AG04449 (cell line): Measurements from ENCODE around the gene FUT1.

Source experiments
- CTCF ChIA-PET: fragments of 350-600 bp; formaldehyde crosslinking; extraction: SDS; loops from one replicate; lab custom pipeline; 2021; ENCODE audit warnings: antibody characterized with exemption; lab: Yijun Ruan, JAX
- POLR2A ChIA-PET: fragments of 400-600, 350-600 bp; formaldehyde crosslinking; extraction: SDS; loops from one replicate; lab custom pipeline; 2020; ENCODE audit warnings: antibody characterized with exemption, inconsistent platforms; lab: Yijun Ruan, JAX
- DNase-seq: peaks from one replicate; pipeline ENCODE4 v3.0.0-alpha.2; 2010; ENCODE audit warnings: low read depth, low spot score
- H3K4me3 ChIP-seq: 2 replicates; pipeline ENCODE4 v1.5.1; 2011; ENCODE audit warnings: low read depth, mild to moderate bottlenecking, control low read depth, low read length
- CTCF ChIP-seq: IDR thresholded peaks from one replicate; pipeline ENCODE4 v1.5.1; 2011; ENCODE audit warnings: mild to moderate bottlenecking, moderate library complexity, low read length, control low read depth, inconsistent platforms; ENCODE audit not compliant: insufficient read depth; ENCODE audit errors: missing control alignments

Gene FUT1

GRCh38 chr19:48731452-48731851 is 21.0 kb downstream of the FUT1 start:
- POLR2A ChIA-PET, result no interaction called here

GRCh38 chr19:48728911-48729664 is 23.4 kb downstream of the FUT1 start:
- ChIA-PET POLR2A (no interaction called here), CTCF (no interaction called here)
- no peak overlapping the region for H3K4me3 ChIP-seq
- TF ChIP-seq CTCF, result no peak
- no peak for DNase-seq

More at GRCh38 chr19:48731452-48731851, 21.0 kb downstream of the FUT1 start:
- no peak for DNase-seq
- H3K4me3 ChIP-seq, result no peak overlapping the region
- CTCF ChIA-PET, result no interaction called here
- TF ChIP-seq CTCF, result no peak

- no peak overlapping the region for H3K4me3 ChIP-seq
- TF ChIP-seq CTCF, result no peak
- DNase-seq, result no peak
- ChIA-PET CTCF (interaction anchor here (0.9 to 1.0 kb wide), 2 partner anchors 9 to 10 kb away, joined by 3 read pairs; no protein-coding TSS in a partner anchor), POLR2A (no interaction called here)
Observed at GRCh38 chr19:48726556-48726955, 25.9 kb downstream of the FUT1 start.

GRCh38 chr19:48724796-48725753 is 27.4 kb downstream of the FUT1 start:
- no peak overlapping the region for H3K4me3 ChIP-seq
- ChIA-PET POLR2A (interaction anchor here (0.5 to 0.8 kb wide), 3 partner anchors 9 to 59 kb away, joined by 3 to 4 read pairs (median 3); no protein-coding TSS in a partner anchor), CTCF (interaction anchor here (0.7 to 2.2 kb wide), 7 partner anchors 10 to 70 kb away, joined by 3 to 10 read pairs (median 4); no protein-coding TSS in a partner anchor)
- no peak for TF ChIP-seq CTCF
- DNase-seq, result peak; percentile 23

- POLR2A ChIA-PET, result no interaction called here
Observed at GRCh38 chr19:48722196-48722708, 30.2 kb downstream of the FUT1 start.

More at GRCh38 chr19:48722196-48722708, 30.2 kb downstream of the FUT1 start:
- TF ChIP-seq CTCF, result no peak
- CTCF ChIA-PET, result no interaction called here
- no peak for DNase-seq
- H3K4me3 ChIP-seq, result no peak overlapping the region
